C1 segment of cervical spinal cord (tissue), 14 donors: ENCODE measurements around the gene CEP85.

Experiments
- DNase-seq, 14 donors: peaks; one replicate each; lab custom pipeline; 2025; lab: John Stamatoyannopoulos, UW

CEP85 gene

DNA sequence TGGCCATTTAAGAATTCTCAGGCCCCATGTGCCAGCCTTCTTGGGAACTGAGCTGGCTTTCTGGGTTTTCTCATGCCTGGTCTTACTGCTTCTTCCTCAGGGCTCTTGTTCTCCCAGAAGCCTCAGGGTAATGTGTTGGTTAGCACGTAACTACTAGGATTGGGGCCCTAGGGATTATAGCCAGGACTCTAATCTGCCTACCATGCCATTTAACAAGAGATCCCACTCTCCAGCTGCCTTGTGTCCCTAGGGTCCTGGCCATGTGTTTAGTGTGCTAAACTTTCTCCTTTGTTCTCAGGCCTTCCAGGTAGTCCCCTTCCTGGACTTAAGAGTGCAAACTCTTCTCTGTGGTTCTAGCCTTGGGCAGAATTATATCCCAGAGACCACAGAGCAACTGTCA, 43.7 kb downstream of the CEP85 start:
- no peak for DNase-seq

DNA sequence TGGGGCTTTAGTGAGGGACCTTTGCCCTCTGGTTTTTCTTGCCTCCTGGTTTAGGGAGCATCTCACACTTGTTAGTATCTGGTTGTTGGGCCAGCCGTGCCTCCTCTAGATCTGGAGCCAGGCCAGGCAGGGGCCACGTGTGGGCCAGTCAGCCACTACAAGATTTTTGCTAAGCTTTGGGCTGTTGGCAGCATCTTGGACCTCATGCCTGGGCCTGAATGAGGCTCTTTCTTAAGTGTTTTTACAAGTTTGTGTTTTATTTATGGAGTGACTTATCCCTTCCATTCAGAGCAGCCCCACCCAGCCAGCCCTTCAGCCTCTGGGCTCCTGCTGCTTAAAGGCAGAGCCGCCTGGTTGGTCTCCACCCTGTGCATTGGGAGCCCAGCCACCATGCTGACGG, 44.3 kb downstream of the CEP85 start:
- DNase-seq: peak in 5 of 14 donors; percentile 19 to 58 (median 27)

DNA sequence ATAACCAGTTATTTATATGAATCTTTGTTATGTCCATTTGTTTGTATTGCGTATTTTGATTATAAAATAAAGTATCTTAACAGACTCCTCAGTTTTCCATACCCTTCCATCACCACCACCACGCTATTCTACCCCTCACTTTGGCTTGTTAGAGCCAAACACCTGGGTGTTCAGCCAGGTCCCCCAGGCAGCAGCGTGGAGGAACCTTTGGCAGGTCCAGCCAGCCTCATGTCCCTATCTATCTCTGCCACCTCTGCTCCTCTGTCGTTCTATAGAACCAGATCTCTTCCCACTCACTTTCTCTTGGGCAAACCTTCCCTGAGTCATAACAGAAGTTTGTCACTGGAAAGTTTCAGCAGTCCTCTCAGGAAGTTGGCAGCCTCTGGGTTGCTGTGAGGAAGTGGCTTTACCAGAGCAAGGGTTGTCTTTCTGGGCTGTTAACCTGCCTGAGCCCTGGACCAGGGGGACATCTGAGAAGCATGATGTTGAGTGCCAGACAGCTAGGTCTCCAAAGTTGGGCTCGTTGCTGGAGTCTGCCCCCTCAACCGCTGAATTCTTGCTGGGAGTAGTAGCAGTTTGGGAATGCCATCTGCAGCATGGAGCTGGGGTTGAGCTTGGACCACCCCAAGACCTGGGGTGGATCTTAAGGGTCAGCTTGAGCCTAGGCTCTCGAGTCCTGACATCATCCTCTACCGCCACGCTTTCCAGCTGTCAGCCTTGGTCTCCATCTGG, 44.9 kb downstream of the CEP85 start:
- peak in 2 of 14 donors; percentile 18 to 22 for DNase-seq

DNA sequence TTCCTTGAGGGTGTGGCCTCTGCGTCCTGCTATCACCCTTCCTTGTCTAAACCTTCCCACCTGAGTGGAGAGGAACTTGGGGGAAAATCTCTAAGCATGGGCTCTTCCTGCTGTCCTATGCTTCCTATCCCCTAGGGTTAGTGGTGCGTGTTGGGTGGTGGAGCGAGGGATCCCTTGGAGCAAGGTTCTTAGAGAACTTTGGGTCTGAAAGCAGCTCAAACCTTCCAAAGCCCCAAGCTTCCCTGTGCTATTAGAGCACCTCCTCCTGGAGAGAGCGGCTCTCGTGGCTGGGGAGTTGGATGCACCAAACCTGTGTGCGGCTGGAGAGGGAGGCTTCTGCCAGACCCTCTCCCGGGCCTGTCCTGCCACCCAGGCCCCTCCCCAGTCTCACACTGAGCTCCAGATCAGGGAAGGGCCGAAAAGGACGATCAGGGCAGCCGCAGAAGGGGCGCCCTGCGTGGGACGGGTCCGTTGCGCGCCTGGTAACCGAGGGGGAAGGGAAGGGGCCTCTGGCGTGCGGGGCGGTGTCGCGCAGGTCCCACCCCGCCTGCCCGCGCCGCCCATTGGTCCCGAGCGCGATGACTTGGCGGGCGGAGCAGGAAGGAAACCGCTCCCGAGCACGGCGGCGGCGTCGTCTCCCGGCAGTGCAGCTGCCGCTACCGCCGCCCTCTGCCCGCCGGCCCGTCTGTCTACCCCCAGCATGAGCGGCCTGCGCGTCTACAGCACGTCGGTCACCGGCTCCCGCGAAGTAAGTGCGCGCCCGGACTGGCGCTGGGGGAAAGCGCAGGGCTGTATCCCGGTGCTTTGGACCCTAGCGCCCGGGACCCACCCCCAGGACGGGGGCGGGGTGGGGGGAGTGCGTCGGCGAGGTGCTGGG, 45.7 kb downstream of the CEP85 start, which contains the start of gene SH3BGRL3:
TSS of gene SH3BGRL3 (plus strand) at position 631 of the 877 bp plus-strand sequence. CDS start at position 701, 70 bp downstream.
- DNase-seq: peak in 13 of 14 donors; percentile 50 to 85 (median 74)

DNA sequence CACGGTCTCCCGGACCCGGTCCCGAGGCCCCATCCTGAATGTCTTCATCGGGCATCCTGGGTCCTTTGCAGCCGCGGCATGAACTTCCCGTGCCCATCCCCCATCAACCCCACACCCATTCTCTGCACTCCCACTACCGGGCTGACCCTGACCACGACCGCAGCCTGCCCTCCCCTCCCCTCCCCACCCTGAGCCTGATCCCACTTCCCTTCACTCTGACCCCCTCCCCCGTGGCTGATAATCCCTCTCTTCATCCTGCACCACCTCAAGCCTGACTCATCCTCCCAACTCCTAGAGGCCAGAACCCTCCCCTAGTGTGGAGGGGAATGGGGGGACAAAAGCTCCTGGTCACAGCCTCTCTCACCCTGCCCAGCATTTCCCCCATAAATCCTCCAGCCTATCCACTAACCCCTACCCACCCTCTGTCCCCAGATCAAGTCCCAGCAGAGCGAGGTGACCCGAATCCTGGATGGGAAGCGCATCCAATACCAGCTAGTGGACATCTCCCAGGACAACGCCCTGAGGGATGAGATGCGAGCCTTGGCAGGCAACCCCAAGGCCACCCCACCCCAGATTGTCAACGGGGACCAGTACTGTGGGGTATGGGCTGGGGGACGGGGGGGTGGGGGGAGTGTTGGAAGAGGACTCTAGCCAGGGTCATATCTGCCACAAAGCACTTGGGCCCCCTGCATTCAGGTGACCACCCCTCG, 46.5 kb downstream of the CEP85 start:
- DNase-seq: peak in 2 of 14 donors; percentile 29 to 43

DNA sequence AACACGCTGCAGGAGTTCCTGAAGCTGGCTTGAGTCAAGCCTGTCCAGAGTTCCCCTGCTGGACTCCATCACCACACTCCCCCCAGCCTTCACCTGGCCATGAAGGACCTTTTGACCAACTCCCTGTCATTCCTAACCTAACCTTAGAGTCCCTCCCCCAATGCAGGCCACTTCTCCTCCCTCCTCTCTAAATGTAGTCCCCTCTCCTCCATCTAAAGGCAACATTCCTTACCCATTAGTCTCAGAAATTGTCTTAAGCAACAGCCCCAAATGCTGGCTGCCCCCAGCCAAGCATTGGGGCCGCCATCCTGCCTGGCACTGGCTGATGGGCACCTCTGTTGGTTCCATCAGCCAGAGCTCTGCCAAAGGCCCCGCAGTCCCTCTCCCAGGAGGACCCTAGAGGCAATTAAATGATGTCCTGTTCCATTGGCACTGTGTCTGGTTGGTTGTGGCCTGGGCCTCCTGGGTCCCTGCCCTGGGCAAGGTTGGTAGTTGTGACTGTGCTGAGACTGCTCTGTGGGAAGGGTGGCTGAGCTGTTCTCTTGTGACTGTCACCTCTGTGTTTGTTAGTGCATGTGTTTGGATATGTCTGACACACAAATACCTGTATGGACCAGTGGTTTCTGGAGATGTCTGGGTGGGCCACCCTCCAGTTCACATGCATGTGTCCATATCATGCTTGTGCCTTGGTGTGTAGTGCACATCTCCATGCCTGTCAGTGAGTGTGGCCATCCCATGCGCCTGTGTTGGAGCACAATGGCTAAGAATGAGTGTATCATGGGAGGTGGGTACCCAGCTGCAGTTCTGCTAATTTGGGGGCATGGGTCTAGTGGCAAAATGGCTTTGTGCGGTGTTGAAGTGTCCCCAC, 47.3 kb downstream of the CEP85 start:
- DNase-seq: no peak

DNA sequence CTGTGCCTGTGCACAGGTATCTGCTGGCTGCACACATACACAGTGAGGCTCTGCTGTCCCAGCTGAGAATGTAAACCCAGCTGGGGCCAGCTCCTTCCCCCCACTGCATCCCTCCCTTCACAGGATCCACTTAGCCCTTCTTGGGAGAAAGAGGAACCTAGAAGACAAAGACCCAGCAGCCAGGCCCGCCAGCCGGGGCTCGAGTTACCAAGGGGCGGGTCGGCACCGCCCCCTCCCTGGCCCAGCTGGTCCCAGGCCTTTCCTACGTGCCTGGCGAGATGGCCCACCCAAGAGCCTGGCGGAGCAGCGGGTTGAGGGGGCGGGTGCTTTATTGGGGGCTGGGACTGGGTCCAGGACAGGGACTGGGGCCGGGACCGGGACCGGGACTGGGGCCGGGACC, 48.0 kb downstream of the CEP85 start:
- no peak for DNase-seq

DNA sequence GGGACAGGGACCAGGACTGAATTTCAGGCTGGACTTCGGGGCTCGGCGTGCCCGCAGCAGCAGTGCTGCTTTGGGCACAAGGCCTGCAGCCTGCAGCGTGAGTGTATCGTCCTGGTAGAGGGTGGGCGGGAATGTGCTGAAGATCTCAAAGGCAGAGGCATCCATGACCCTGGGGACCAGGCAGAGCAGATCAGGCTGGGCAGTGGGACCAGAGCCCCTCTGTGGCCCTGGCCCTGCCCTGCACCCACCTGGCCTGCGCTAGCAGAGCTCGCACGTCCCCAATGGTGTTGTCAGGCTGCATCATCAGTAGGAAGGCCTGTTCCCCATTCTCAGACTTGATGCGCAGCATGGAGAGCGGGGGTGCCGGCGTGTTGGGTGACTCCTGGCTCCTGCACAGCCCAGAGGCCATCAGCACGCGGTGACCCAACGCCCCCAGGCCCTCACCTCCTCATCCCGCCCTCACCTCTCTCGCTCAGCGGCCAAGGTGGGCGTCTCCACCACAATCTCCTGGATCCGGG, 48.5 kb downstream of the CEP85 start:
- DNase-seq: no peak

DNA sequence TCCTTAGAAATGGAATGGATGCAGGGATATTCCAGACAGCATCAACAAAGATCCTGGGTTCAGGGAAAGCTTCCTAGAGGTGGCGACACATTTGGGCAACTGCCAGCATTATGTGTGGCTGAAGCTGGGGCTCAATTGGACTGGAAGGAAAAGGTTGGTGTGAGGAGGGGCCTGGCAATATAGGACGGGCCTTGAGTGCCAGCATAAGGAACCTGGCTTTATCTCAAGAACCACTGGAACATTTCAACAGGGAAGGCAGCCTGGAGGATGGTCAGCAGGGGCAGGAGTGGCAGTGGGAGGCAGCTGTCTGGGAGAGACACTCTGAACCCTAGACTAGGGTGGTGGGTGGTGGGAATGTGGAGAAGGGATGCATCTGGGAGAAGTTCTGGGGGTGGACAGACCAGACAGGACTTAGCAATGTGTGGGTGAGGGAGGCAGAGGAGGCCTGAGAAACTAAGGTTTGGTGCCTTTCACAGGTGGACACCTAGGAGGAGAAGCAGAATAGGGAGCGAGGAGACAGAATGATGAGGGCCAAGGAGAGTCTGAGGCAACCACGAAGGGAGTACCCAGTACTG, 49.4 kb downstream of the CEP85 start:
- no peak for DNase-seq

DNA sequence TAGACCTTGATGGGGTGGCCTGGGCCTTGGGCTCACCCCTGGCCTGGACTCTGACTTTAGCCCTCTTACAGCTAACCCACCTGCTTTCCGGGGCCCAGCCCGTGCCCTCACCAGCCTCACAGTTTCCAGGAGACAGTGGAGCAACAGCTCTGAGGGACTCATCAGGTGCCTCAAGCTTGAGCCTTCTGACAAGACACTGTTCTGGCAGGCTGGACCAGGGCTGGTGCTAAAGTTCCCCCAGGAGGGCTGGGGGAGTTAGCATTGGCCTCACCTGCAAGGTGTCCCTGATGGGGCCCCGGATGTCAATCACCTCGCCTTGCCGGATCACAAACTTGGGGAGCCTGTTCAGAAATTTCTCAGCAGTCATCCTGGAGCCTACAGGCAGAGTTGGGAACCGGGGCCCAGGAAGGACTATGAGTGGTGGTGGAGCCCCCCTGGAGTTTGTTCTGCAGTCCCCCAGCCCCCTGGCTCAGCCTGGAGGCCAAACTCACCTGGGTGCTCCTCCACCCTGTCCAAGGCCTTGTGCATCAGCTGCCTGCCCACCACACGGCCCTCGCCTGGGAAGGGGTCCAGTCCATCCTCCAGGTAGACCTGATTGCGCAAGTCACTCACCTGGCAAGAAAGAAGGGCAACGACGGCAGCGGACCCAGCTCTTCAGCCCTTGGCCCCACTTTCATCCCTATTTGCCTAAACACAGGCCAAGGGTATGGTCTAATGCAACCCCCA, 50.0 kb downstream of the CEP85 start:
- no peak for DNase-seq

DNA sequence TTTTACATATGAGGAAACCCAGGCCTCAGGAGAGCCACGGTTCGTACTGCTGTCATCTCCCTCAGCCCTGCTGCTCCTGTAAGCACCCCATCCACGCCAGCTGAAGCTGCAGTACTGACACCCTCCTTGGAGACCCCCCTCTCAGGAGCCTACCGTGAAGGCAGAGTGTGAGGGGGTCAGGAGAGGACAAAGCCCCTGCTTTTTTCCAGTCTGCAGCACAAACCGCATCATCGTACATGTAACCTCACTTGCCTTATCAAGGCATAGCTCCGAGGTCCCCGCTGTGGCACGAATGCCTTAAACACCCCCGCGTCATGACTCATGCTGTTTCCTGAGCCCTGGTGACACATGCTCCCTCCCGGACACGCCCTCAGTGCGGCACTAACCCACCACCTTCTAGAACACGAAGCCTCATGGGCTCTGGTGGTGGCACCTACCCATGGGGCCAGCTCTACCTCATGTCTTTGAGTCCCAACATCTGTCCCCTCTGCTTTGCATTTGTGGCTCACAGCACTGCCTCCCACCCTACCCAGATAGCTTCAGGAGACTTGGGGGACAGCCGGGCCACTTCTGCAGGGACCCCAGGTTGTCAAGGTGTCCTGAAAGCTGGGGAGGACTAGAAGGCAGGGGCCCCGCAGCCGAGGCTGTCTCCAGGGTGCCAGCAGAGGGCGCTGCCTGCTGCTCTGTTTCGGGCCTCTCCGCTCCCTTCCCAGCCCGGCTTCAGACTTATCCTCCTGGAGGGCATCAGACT, 50.8 kb downstream of the CEP85 start:
- DNase-seq: peak in 3 of 14 donors; percentile 5 to 41 (median 28)

DNA sequence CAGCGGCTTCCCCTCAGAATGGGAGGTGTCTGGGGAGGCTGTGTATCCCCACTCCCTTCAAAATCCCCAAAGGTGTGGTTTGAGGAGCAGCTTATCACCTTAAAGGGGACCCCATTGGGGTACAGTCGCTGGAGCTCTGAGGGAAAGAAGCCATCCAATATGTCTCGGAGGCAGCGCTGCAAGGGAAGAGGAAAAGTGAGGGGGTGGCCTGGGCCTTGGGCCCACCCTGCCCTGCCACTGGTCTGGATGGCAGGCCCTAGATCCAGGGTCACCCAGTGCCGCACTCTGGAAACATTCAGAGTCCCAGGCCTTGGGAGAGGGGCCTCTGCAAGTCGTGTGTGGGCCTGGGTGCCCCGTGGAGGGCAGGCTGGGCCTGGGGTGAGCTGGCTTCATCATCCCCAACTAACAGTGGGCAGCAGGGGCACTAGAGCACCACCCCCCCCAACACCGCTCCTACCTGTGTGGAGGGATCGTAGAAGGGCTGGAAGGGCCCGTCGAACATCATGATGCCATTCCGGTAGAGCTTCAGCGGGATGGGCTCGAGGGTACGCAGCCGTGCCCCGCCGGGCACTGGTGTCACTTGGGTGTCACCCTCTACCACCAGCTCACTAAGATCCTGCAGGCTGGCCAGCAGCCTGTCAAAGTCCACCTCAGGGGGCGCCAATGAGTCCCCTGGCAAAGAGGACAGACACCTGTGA, 51.5 kb downstream of the CEP85 start:
- no peak for DNase-seq

DNA sequence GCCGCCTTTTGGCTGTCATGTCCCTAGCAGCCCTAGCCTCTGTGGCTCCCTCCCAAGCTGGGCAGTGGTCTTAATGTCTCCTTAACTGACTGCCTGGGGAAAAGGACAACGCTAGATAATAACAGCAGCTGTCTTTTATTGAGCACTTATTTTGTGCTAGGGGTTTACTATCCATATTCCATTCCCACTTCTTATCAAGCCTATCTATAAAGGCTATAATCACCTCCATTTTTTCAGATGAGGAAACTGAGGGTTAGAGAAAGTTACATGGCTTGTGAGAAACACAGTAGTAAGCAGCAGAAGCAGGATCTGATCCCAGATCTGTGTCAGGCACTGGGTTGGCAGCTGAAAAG, 52.0 kb downstream of the CEP85 start:
- no peak for DNase-seq

DNA sequence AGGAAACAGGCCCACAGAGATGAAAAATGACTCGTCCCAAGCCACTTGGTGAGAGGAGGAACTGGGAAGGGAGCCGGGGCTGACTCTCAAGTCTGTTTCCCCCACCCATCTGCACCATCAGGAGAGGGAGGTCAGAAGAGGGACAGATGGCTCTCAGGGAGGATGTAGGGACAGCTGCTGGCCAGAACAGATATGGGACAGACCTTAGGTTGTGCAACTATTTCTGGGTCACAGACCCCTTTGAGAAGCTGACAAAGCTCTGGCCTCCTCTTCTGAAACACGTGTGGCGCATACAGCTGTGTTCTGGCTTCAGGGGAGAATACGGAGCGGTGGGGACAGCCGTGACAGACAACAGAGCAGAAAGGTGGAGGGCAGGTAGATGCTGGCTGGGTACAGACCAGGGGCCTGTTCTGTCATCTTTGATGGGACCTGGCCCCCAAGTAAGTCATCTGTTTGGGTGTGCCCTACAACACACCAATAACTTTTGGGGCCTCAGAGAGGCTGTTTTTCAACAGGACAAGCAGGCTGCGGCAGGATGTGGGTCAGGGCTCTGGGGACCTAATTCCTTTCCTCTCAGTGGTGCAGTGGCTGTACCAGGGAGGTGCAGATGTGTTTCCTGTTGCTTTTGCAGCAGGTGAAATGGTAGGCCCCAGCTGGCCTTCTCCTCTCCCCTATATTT, 53.2 kb downstream of the CEP85 start:
- DNase-seq: no peak

DNA sequence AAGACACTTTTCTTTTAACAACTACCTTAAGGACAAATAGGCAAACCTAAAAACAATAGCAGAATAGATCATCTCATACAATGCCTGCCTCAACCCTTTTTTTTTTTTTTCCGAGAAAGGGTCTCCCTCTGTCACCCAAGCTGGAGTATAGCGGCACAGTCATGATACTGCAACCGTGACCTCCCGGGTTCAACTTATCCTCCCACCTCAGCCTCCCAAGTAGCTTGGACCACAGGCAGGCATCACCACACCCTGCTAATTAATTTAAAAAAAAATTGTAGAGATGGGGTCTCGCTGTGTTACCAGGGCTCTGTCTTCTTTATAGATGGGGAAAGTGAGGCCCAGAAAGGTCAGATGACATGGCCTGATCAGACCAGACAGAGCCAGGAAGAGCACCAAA, 53.8 kb downstream of the CEP85 start:
- DNase-seq: no peak

DNA sequence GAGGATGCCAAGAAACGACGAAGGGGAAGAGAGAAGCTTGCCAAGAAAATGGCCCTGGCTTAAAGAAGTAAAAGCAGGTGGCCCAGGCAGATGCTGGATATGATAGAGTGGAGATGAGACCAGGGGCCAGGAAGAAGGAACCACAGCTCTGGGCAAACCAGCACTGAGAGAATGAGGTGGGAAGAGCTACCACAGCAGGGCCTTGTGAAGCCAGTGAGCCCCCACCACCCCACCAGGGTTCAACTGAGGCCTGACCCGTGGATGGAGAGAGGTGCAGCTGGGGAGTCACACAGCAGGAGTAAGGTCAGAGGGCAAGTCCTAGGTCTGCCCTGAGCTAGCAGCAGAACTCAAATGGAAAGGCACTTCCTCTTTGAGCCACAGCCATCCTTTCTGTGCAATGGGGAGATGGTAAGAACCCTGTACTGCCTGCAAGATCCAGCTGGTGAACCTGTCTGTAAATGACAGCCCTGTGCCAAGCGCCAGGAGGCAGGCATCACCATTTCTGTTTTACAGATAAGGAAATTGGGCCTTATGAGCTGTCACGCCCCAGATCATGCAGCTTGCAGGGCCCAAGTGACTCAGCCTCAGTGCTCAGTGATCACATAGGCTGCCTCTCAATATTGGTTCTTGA, 54.4 kb downstream of the CEP85 start:
- no peak for DNase-seq
